LNCAP (cell line): ENCODE measurements around the gene NAT14.

Source experiments
- TF ChIP-seq, protein P1 (sequence below): fragments of 450-650 bp; IDR thresholded peaks from 2 replicates; pipeline ENCODE4 v1.5.1; 2017; ENCODE audit warnings: mild to moderate bottlenecking

NAT14 gene

DNA sequence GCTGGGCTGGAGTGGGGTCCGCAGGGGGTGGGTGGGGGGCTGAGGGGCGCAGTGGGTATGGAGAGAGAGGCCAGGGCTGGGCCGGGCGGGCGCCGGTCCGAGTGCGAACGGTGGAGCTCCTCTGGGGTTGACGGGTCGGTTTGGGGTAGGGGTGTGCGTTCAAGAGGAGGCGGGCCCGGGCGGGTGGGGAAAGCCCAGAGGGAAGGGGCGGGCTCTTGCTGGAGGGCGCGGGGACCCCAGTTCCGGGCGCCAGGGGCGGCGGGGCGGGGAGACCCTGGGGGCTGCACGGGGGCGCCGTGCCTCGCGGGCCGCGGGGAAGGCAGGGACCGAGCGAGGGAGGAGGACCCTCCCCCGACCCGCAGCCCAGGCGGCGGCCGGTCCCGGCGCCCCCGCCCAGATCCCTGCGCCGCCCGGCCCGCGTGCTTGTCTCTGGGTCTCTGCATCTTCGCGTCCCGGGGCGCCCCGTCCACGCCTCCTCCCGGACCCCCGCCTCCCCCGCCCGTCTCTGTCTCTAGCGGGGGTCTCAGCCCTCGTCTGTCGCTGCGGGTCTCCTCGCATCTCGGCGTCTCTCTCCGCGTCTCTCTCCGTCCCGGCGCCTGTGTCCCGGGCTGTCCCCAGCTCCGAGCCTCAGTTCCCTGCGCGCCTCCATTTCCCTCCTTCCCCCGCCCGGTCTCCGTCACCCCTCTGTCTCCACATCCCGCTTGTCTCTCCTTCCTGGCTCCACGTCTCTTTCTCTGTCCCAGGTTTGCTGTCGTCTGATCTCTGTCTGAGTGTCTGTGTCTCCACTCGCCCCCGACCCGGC is 33.6 kb upstream of the NAT14 start:
- TF ChIP-seq, protein P1, sequence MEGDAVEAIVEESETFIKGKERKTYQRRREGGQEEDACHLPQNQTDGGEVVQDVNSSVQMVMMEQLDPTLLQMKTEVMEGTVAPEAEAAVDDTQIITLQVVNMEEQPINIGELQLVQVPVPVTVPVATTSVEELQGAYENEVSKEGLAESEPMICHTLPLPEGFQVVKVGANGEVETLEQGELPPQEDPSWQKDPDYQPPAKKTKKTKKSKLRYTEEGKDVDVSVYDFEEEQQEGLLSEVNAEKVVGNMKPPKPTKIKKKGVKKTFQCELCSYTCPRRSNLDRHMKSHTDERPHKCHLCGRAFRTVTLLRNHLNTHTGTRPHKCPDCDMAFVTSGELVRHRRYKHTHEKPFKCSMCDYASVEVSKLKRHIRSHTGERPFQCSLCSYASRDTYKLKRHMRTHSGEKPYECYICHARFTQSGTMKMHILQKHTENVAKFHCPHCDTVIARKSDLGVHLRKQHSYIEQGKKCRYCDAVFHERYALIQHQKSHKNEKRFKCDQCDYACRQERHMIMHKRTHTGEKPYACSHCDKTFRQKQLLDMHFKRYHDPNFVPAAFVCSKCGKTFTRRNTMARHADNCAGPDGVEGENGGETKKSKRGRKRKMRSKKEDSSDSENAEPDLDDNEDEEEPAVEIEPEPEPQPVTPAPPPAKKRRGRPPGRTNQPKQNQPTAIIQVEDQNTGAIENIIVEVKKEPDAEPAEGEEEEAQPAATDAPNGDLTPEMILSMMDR = no peak

DNA sequence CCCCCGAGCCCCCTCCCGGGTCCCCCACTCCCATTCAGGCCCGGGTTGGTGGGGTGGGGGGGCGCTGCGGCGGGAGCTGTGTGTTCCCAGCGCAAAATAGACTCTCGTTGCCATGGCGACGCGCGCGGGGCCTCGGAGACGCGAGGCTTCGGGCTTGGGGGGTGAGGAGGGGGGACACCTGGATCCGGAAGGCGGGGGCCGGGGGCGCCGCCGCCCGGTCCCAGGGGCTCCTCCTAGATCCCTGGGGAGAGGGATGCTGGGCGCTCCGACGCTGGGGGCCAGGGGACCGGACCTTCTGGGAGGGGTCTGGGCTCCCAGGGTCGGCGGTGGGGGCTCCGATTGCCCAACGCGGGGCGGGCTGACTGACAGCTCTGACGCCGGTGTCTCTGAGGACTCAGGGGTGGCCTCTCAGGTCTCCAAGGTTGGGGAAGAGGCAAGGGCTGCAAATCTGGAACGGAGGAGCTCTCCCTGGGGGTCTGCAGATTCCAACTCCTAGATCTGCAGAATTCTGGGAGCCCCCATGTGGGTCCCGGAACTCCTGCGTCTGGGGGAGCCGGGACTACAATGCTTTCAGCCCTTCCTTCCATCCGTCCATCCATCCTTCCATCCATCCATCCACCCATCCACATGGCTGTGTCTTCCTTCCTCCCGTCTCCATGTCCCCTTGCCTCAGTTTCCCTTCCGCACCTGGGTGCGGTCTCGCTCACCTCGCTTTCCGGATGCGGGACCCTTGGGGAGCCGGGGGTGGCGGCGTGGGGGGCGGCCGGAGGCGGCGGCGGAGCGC is 32.8 kb upstream of the NAT14 start:
- TF ChIP-seq, protein P1 = no peak

DNA sequence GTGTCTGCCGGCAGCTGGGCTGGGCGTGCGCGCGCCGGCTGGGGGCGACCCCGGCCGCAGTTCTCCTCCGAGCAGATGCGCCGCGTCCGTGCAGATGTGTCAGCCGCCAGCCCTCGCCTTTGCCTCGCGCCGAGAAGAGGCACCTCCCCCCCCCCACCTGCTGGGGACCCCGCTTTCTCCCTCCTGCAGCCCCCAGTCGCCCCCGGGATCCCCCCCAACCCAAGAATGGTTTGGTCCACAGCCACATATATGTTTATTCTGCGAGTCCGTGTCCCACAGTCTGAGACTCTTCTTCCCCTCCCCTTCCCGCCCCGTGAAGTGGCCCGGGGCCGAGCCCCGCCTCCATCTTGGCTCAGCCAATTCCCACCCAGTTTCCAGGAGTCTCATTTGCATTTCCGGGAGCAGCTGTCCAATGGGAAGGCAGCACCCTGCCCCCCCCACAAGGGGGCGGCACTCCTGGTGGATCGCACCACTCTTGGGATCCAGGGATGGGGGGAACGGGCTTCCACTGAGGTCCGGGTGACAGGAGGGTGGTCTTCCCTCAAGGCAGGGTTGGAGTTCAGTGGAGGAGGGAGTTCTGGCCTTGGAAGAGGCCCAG is 32.1 kb upstream of the NAT14 start:
- TF ChIP-seq, protein P1 = no peak

DNA sequence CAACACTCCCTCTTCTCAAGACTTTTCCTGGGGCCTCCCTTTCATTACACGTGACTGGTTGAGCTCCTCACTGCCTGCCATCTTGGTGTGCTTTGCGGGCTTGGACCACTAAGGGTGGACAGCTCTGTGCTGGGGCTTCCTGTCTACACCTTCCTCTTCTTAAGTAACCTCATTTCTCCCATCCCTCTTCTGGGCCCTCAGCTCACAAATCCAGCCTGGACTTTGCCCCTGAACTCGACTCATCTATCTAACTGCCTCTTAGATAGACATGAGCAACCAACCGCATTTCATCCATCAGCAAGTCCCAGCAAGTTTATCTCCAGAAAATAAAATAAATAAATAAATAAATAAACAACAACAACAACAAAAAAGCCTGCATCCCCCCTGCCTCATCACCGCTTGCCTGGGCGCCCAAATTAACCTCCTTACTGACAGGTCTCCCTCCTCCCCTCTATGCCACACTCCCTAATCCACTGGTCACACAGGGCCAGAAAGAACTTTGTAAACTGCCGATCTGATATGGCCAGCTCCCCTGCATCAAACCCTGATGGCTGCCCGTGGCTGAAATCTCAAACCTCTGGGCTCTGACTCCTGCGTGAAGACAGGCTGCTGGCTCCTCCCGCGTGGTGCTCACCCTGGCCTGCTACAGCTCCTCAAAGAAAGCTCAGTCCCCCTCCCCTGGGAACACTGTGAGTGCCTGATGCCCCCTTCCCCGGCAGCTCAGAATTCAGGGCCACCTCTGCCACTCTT is 31.3 kb upstream of the NAT14 start:
- TF ChIP-seq, protein P1 = no peak

DNA sequence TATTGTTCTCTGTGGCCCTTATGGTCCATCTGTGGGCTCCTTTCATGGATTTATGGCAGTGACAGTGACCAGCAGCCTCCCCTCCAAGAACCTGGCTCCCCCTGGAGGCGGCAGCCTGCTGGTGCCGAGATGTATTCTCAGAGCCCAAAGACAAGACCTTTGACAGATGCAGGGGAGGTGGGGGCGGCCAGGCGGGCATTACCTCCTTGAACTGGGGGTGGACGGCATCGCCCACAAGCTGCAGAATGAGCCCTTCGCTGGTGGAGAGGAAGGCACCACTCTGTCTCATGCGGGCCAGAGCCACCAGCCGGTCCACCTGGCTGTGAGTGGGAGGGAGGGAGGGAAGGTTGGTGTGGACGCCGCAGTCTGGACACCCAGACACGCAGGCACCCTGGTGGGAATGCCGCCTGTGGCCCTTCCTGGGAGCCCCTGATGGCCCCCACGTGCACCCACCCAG is 30.2 kb upstream of the NAT14 start:
- TF ChIP-seq, protein P1 = peak; percentile 63

DNA sequence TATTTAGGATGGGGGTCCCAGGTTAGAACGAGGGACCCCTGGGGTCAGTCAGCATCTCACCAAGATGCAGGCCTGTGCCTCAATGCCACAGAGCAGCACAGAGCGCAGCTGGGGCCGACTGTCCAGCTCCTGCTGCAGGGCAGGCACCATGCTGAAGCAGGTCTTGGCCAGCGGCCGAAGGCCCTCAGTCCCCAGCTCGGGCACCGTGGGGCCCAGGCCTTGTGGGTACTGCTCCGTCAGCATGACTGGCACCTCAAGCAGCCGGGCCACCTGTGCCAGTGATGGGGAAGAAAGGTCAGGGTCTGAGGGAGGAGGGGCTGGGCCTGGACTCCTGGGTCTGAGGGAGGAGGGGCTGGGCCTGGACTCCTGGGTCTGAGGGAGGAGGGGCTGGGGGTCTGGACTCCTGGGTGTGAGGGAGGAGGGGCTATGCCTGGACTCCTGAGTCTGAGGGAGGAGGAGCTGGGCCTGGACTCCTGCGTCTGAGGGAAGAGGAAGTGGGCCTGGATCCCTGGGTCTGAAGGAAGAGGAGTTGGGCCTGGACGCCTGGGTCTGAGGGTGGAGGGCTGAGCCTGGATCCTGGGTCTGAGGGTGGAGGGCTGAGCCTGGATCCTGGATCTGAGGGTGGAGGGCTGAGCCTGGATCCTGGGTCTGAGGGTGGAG is 29.3 kb upstream of the NAT14 start:
- TF ChIP-seq, protein P1 = no peak
